ENCODE results near the gene FBXL16.

- no peak for TF ChIP-seq POLR2A (IDR thresholded peaks at IDR 0.05)
- TF ChIP-seq, protein P1, sequence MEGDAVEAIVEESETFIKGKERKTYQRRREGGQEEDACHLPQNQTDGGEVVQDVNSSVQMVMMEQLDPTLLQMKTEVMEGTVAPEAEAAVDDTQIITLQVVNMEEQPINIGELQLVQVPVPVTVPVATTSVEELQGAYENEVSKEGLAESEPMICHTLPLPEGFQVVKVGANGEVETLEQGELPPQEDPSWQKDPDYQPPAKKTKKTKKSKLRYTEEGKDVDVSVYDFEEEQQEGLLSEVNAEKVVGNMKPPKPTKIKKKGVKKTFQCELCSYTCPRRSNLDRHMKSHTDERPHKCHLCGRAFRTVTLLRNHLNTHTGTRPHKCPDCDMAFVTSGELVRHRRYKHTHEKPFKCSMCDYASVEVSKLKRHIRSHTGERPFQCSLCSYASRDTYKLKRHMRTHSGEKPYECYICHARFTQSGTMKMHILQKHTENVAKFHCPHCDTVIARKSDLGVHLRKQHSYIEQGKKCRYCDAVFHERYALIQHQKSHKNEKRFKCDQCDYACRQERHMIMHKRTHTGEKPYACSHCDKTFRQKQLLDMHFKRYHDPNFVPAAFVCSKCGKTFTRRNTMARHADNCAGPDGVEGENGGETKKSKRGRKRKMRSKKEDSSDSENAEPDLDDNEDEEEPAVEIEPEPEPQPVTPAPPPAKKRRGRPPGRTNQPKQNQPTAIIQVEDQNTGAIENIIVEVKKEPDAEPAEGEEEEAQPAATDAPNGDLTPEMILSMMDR (IDR thresholded peaks at IDR 0.05), result no peak
Observed at GRCh38 chr16:674968-675883, 30.4 kb downstream of the FBXL16 start, which contains the start of gene RHBDL1.
